Neural cell (in vitro differentiated cells): ENCODE results near the gene PPP1R14B.

Experiments
- EP300 ChIP-seq: fragments of 450-650 bp; conservative IDR thresholded peaks from 2 replicates; pipeline ENCODE4 v1.6.1; 2014; ENCODE audit warnings: antibody characterized with exemption, mild to moderate bottlenecking, moderate library complexity; ENCODE audit not compliant: poor library complexity, severe bottlenecking
- EZH2 ChIP-seq: fragments of 200-600, 300-800 bp; shearing (Covaris generic), sonication (generic); IDR thresholded peaks from 2 replicates; pipeline ENCODE4 v1.6.1; 2014; ENCODE audit warnings: antibody characterized with exemption, low read length, borderline replicate concordance, mild to moderate bottlenecking; ENCODE audit not compliant: insufficient read depth, poor library complexity, severe bottlenecking
- MXI1 ChIP-seq: fragments of 450-650 bp; conservative IDR thresholded peaks from 2 replicates; pipeline ENCODE4 v1.6.1; 2014; ENCODE audit warnings: antibody characterized with exemption, mild to moderate bottlenecking; ENCODE audit not compliant: poor library complexity, severe bottlenecking
- POLR2AphosphoS5 ChIP-seq: IDR thresholded peaks from 2 replicates; pipeline ENCODE4 v1.6.1; 2012
- RAD21 ChIP-seq: fragments of 450-650 bp; conservative IDR thresholded peaks from 2 replicates; pipeline ENCODE4 v1.6.1; 2014; ENCODE audit warnings: antibody characterized with exemption, mild to moderate bottlenecking, moderate library complexity
- SMC3 ChIP-seq: fragments of 450-650 bp; conservative IDR thresholded peaks from 2 replicates; pipeline ENCODE4 v1.6.1; 2014; ENCODE audit warnings: antibody characterized with exemption, mild to moderate bottlenecking, moderate library complexity; ENCODE audit not compliant: poor library complexity
- TAF1 ChIP-seq: IDR thresholded peaks from 2 replicates; pipeline ENCODE4 v1.6.1; 2012; ENCODE audit warnings: low read depth
- TF ChIP-seq, protein P1 (sequence below): fragments of 450-650 bp; IDR thresholded peaks from 2 replicates; pipeline ENCODE4 v1.5.1; 2014; ENCODE audit warnings: antibody characterized with exemption, mild to moderate bottlenecking, moderate library complexity; ENCODE audit not compliant: poor library complexity, severe bottlenecking
- TF ChIP-seq, protein P2 (sequence below): IDR thresholded peaks from 2 replicates; pipeline ENCODE4 v1.6.1; 2012; ENCODE audit warnings: borderline replicate concordance

DNA sequence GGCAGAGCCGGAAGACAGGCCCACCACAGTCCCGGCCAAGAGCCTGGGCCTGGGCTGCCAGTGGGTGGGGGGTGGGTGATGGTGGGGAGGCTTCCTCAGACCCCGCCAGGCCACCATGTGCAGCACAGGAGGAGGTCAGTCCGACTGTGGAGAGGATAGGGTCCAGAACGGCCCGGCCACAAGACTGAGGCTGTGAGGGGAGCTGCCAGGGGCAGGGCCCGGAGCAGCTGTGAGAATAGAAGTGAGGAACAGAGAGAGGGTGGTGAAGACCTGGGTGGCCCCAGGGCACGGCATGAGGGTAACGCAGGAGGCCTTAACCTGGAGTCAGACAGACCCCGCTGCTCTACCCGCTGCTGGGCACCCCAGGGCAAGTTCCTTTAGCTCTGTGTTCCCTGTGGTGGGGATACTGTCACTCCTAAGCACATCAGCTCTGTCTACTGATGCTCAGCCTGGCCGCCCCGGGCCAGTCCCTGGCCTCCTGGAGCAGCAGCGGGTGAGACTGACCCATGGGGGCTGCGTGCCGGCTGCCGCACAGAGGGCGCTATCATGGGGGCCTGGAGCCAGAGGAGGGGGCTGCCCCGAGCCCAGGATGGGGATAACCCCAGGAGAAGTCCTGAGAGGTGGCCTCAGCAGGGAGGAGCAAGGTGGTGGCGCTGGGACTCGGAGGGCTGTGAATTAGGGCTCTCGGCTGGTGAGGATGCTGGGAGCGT lies 38.5 kb downstream of the PPP1R14B start:
- TF ChIP-seq, protein P1, sequence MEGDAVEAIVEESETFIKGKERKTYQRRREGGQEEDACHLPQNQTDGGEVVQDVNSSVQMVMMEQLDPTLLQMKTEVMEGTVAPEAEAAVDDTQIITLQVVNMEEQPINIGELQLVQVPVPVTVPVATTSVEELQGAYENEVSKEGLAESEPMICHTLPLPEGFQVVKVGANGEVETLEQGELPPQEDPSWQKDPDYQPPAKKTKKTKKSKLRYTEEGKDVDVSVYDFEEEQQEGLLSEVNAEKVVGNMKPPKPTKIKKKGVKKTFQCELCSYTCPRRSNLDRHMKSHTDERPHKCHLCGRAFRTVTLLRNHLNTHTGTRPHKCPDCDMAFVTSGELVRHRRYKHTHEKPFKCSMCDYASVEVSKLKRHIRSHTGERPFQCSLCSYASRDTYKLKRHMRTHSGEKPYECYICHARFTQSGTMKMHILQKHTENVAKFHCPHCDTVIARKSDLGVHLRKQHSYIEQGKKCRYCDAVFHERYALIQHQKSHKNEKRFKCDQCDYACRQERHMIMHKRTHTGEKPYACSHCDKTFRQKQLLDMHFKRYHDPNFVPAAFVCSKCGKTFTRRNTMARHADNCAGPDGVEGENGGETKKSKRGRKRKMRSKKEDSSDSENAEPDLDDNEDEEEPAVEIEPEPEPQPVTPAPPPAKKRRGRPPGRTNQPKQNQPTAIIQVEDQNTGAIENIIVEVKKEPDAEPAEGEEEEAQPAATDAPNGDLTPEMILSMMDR: no peak
- TF ChIP-seq EZH2 (no peak), TAF1 (no peak), RAD21 (no peak), POLR2AphosphoS5 (no peak), EP300 (no peak), MXI1 (no peak), SMC3 (no peak)
- TF ChIP-seq, protein P2, sequence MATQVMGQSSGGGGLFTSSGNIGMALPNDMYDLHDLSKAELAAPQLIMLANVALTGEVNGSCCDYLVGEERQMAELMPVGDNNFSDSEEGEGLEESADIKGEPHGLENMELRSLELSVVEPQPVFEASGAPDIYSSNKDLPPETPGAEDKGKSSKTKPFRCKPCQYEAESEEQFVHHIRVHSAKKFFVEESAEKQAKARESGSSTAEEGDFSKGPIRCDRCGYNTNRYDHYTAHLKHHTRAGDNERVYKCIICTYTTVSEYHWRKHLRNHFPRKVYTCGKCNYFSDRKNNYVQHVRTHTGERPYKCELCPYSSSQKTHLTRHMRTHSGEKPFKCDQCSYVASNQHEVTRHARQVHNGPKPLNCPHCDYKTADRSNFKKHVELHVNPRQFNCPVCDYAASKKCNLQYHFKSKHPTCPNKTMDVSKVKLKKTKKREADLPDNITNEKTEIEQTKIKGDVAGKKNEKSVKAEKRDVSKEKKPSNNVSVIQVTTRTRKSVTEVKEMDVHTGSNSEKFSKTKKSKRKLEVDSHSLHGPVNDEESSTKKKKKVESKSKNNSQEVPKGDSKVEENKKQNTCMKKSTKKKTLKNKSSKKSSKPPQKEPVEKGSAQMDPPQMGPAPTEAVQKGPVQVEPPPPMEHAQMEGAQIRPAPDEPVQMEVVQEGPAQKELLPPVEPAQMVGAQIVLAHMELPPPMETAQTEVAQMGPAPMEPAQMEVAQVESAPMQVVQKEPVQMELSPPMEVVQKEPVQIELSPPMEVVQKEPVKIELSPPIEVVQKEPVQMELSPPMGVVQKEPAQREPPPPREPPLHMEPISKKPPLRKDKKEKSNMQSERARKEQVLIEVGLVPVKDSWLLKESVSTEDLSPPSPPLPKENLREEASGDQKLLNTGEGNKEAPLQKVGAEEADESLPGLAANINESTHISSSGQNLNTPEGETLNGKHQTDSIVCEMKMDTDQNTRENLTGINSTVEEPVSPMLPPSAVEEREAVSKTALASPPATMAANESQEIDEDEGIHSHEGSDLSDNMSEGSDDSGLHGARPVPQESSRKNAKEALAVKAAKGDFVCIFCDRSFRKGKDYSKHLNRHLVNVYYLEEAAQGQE: no peak
